ENCODE data around the gene ATXN10.
"Not testable (repeated sequence)": the region's sequence is repeated elsewhere in the genome, so short reads cannot be mapped to it uniquely, and the experiment has no call there.

Gene ATXN10

GRCh38 chr22:45714390-45714789 is 42.8 kb downstream of the ATXN10 start:
- DNase-seq = not testable (repeated sequence)

GRCh38 chr22:45717789-45718188 is 46.2 kb downstream of the ATXN10 start:
- no peak for DNase-seq

- DNase-seq = no peak
Measured at GRCh38 chr22:45718391-45718790, 46.8 kb downstream of the ATXN10 start.

GRCh38 chr22:45720839-45721378 is 49.3 kb downstream of the ATXN10 start:
- no peak for DNase-seq

GRCh38 chr22:45722006-45722405 is 50.4 kb downstream of the ATXN10 start:
- no peak for DNase-seq

- no peak for DNase-seq
Measured at GRCh38 chr22:45726081-45726480, 54.4 kb downstream of the ATXN10 start.

- no peak for DNase-seq
Measured at GRCh38 chr22:45731041-45731797, 59.6 kb downstream of the ATXN10 start.

GRCh38 chr22:45731798-45732495 is 60.3 kb downstream of the ATXN10 start:
- no peak for DNase-seq

GRCh38 chr22:45735273-45735672 is 63.6 kb downstream of the ATXN10 start:
- DNase-seq = no peak

- DNase-seq = no peak
Measured at GRCh38 chr22:45738206-45738605, 66.6 kb downstream of the ATXN10 start.

- DNase-seq = no peak
Measured at GRCh38 chr22:45740236-45740635, 68.6 kb downstream of the ATXN10 start.

- no peak for DNase-seq
Measured at GRCh38 chr22:45742866-45743450, 71.3 kb downstream of the ATXN10 start.

- no peak for DNase-seq
Measured at GRCh38 chr22:45743687-45744086, 72.1 kb downstream of the ATXN10 start.

- no peak for DNase-seq
Measured at GRCh38 chr22:45744442-45744841, 72.8 kb downstream of the ATXN10 start.

GRCh38 chr22:45750626-45751025 is 79.0 kb downstream of the ATXN10 start:
- DNase-seq = no peak

GRCh38 chr22:45752036-45752435 is 80.4 kb downstream of the ATXN10 start:
- DNase-seq = no peak

- no peak for DNase-seq
Measured at GRCh38 chr22:45754822-45755221, 83.2 kb downstream of the ATXN10 start.

GRCh38 chr22:45756558-45756957 is 84.9 kb downstream of the ATXN10 start:
- DNase-seq = no peak

GRCh38 chr22:45757068-45757467 is 85.4 kb downstream of the ATXN10 start:
- DNase-seq = no peak

- DNase-seq = no peak
Measured at GRCh38 chr22:45757936-45758335, 86.3 kb downstream of the ATXN10 start.

- no peak for DNase-seq
Measured at GRCh38 chr22:45758603-45759002, 87.0 kb downstream of the ATXN10 start.

- DNase-seq = no peak
Measured at GRCh38 chr22:45760682-45761081, 89.0 kb downstream of the ATXN10 start.

GRCh38 chr22:45762545-45763235 is 91.1 kb downstream of the ATXN10 start:
- DNase-seq = no peak
